LNCaP clone FGC (cell line): Measurements from ENCODE around the gene HOXD11.

Source experiments
- DNase-seq: peaks from one replicate; pipeline ENCODE4 v3.0.0-alpha.2; 2011; ENCODE audit warnings: low read depth
- H3K4me3 ChIP-seq: 2 replicates; pipeline ENCODE4 v1.5.1; 2011; ENCODE audit warnings: mild to moderate bottlenecking, low read depth, low read length, control low read depth
- CTCF ChIP-seq: IDR thresholded peaks from 2 replicates; pipeline ENCODE4 v1.5.1; 2012; ENCODE audit warnings: mild to moderate bottlenecking; ENCODE audit not compliant: control insufficient read depth, insufficient read depth; ENCODE audit errors: extremely low read depth

HOXD11 gene

GRCh38 chr2:176109946-176110345 is 2.9 kb downstream of the HOXD11 start:
- H3K4me3 ChIP-seq: no peak overlapping the region
- TF ChIP-seq CTCF: no peak

GRCh38 chr2:176110415-176111308 is 3.6 kb downstream of the HOXD11 start:
- no peak for TF ChIP-seq CTCF
- no peak for DNase-seq

More at GRCh38 chr2:176109946-176110345, 2.9 kb downstream of the HOXD11 start:
- DNase-seq: no peak

GRCh38 chr2:176111309-176111663 is 4.2 kb downstream of the HOXD11 start:
- peak; percentile 79 for TF ChIP-seq CTCF
- DNase-seq: no peak
- H3K4me3 ChIP-seq: no peak overlapping the region

More at GRCh38 chr2:176110415-176111308, 3.6 kb downstream of the HOXD11 start:
- no peak overlapping the region for H3K4me3 ChIP-seq

- no peak overlapping the region for H3K4me3 ChIP-seq
- no peak for DNase-seq
- no peak for TF ChIP-seq CTCF
Measured at GRCh38 chr2:176111846-176112374, 4.8 kb downstream of the HOXD11 start.

GRCh38 chr2:176112375-176113302 is 5.6 kb downstream of the HOXD11 start:
- TF ChIP-seq CTCF: no peak
- H3K4me3 ChIP-seq: no peak overlapping the region
- no peak for DNase-seq

GRCh38 chr2:176114120-176114929 is 7.2 kb downstream of the HOXD11 start:
- H3K4me3 ChIP-seq: no peak overlapping the region
- no peak for DNase-seq
- TF ChIP-seq CTCF: no peak
